Gastrocnemius medialis (tissue), 4 donors: ENCODE results near the gene PDIA6. TPM values are rescaled to one million over a fixed set of nuclear protein-coding genes. Genes with fewer than 3 reads are reported as not detected.

Source experiments
- ATAC-seq, 2 donors: fragments of 150-250 bp; one replicate each; pipeline ENCODE4 v1.9.1; 2016
- DNase-seq, 2 donors: peaks; one replicate each; pipeline ENCODE4 v3.0.0-alpha.2; 2019
- H3K27ac ChIP-seq, 4 donors: fragments of 200-600 bp; sonication (generic); 1 replicate in 1 of 4; 2 replicates in 3 of 4; pipeline ENCODE4 v1.5.1; 2016 to 2018; ENCODE audit warnings: mild to moderate bottlenecking in 2 of 4, moderate library complexity in 1 of 4
- H3K27me3 ChIP-seq, 3 donors: fragments of 200-600 bp; sonication (generic) in 2 of 3; 1 replicate in 1 of 3; 2 replicates in 2 of 3; pipeline versions ENCODE4 v1.5.1 to v1.6.0; 2016 to 2019; ENCODE audit warnings: mild to moderate bottlenecking in 1 of 3, moderate library complexity in 1 of 3
- H3K36me3 ChIP-seq, 2 donors: fragments of 200-600 bp; sonication (generic) in 1 of 2; one replicate each; pipeline ENCODE4 v1.5.1; 2017 to 2018
- H3K4me1 ChIP-seq, 2 donors: fragments of 200-600 bp; sonication (generic) in 1 of 2; one replicate each; pipeline ENCODE4 v1.5.1; 2016 to 2017; ENCODE audit warnings: mild to moderate bottlenecking in 2 of 2
- H3K4me3 ChIP-seq, 4 donors: fragments of 200-600 bp; sonication (generic) in 3 of 4; 1 replicate in 1 of 4; 2 replicates in 3 of 4; pipeline ENCODE4 v1.5.1; 2016 to 2019; ENCODE audit warnings: mild to moderate bottlenecking in 2 of 4
- H3K9me3 ChIP-seq, 3 donors: fragments of 200-600 bp; sonication (generic) in 2 of 3; 1 replicate in 1 of 3; 2 replicates in 2 of 3; pipeline ENCODE4 v1.5.1; 2016 to 2019
- CTCF ChIP-seq, 5 experiments: fragments of 450-650 bp in 3 of 5; fragments of 200-600 bp in 2 of 5; sonication (generic) in 2 of 5; IDR thresholded peaks in 4 of 5; conservative IDR thresholded peaks in 1 of 5; 1 replicate in 4 of 5; 2 replicates in 1 of 5; pipeline ENCODE4 v1.5.1; 2016 to 2019; ENCODE audit warnings: antibody characterized with exemption in 5 of 5, mild to moderate bottlenecking in 3 of 5, moderate library complexity in 3 of 5
- POLR2A ChIP-seq, 2 donors: fragments of 450-650 bp; IDR thresholded peaks; one replicate each; pipeline ENCODE4 v1.6.1; 2017; ENCODE audit warnings: antibody characterized with exemption in 2 of 2, mild to moderate bottlenecking in 2 of 2, moderate library complexity in 2 of 2
- in situ Hi-C, 4 donors: fragments of 200-750 bp; cut with MboI; loops; one replicate each; pipeline versions ENCODE4 v1.15.0 to v1.8.0; 2017; ENCODE audit warnings: low sequenced_read_pairs in 4 of 4
- intact Hi-C: fragments of 100-400 bp; cut with DNase I; formaldehyde crosslinking; loops from one replicate; pipeline ENCODE4 v1.15.1; 2023; ENCODE audit warnings: low total_unique reads
- total RNA-seq, 4 donors: library from RNA; depleted of rRNA; stranded (reverse); fragments of >200 nt; gene quantifications; one replicate each; pipeline versions ENCODE4 v1.1.0 to v1.2.3, GENCODE V29; 2016

The PDIA6 gene
- total RNA-seq, 4 donors from 2014 or later, result 32.0 to 72.4 (median 54.2) TPM

DNA sequence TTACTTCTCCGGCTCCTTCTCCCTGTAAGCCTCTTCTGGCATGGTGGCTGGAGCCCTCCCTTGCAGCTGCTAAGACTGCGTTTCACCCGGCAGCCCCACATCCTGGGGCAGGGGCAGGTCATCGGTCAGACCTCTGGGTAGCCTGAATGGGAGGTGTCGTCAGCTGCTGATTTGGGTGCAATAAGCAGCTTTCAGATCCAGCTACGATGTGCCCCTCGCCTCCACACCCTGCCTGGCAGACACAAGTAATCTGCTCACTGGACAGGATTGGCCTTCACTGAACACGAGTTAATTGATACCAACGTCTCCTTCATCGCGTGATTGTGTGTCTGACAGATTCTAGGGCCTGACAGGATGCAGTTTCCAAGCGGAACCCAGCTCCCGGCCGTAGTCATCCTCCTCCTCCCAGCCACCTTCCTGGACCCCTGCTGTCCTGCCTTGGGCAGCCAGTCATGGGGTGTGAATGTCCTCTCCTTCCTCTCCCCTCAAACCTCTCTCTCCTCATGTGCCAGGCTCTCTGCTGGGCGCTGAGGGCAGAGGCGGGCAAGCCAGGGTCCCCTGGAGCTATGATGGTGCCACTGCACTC lies 18.9 kb upstream of the PDIA6 start:
- Histone ChIP-seq H3K27ac (no peak overlapping the region), H3K4me3 (no peak overlapping the region), H3K9me3 (no peaks in the 10 kb centered on the region), H3K27me3 (peaks cover 0 to 9% (median 5%) of the 10 kb centered on the region in 3 donors), H3K36me3 (no peaks in the 10 kb centered on the region), H3K4me1 (peaks cover 0 to 4% of the 10 kb centered on the region in 2 donors)
- DNase-seq (no peak), ATAC-seq (no peak)
- in situ Hi-C loops, result loop anchor here in 2 of 4 donors (5.0 to 25.0 kb wide), 4 partner anchors 296 to 731 kb away; no protein-coding TSS in a partner anchor
- intact Hi-C loops, result no loop called here
- TF ChIP-seq POLR2A (IDR thresholded peaks at IDR 0.05) (no peak), CTCF (IDR thresholded peaks at IDR 0.05 in 4 of 5, conservative IDR thresholded peaks at IDR 0.05 in 1 of 5) (no peak)

DNA sequence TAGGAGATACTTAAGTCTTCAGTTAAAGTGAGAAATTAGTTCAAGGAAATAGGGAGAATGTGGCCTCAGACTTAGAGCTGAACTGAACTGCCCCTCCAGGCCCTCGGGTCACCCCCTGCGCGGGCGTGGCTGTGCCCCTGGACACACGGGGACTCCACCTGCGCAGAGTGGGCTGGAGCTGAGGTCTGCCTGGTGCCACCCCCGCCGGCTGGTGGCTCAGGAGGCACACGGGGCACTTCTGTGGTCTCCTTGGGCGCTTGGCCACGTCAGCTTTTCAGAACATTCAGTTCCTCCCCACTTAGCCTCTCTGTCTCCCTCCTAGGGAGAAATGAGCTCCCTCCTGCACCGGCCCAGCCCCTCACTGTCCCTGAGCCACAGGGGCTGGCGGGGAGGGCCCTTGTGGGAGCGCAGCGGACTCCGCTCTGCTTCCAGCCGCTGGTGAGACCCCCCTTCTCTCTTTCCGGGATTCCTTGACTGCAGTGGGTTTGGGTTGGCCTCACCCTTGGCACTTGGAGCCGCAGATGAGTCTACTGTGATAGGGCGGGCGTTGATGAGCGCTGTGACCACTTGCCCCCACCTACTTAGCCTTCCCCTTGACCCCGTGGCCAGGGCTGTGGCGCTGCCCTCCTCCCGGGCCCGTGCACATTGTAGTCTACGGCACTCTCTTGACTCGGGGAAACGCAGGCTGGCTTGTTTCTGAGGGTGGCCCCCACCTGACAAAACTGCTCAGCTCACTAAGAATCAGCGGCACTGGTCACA lies 18.2 kb upstream of the PDIA6 start:
- H3K4me3 ChIP-seq, result no peak overlapping the region
- TF ChIP-seq POLR2A (IDR thresholded peaks at IDR 0.05), result no peak
- TF ChIP-seq CTCF (IDR thresholded peaks at IDR 0.05 in 4 of 5, conservative IDR thresholded peaks at IDR 0.05 in 1 of 5), result no peak
- DNase-seq (no peak), ATAC-seq (no peak)
- intact Hi-C loops (no loop called here), in situ Hi-C loops (loop anchor here in 2 of 4 donors (5.0 to 25.0 kb wide), 4 partner anchors 296 to 731 kb away; no protein-coding TSS in a partner anchor)
- H3K9me3 ChIP-seq, result no peaks in the 10 kb centered on the region
- no peaks in the 10 kb centered on the region for H3K36me3 ChIP-seq
- H3K27me3 ChIP-seq, result peaks cover 0 to 9% (median 5%) of the 10 kb centered on the region in 3 donors
- H3K27ac ChIP-seq, result no peak overlapping the region
- peaks cover 0 to 4% of the 10 kb centered on the region in 2 donors for H3K4me1 ChIP-seq

DNA sequence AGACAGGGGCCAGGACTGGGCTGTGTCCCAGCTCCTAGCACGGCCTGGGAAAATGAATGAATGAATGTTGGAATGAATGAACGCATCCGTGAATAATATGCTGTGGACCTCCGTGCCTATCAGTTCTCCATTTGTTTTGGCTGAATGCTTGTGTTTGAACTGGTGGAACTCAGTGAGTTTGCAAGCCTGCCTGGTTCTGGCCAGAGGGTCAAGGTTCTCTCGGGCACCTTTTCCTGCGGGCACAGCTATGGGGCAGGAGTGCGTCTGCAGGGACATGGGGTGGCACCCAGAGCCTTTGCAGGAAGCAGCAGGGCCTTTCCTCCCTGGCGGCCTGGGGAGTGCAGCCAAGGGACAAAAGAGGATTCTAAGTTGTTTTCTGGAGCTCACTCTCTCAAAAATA lies 17.6 kb upstream of the PDIA6 start:
- Histone ChIP-seq H3K4me3 (no peak overlapping the region), H3K27me3 (peaks cover 0 to 9% (median 5%) of the 10 kb centered on the region in 3 donors), H3K9me3 (no peaks in the 10 kb centered on the region), H3K4me1 (peaks cover 0 to 1% of the 10 kb centered on the region in 2 donors), H3K27ac (no peak overlapping the region), H3K36me3 (no peaks in the 10 kb centered on the region)
- DNase-seq (no peak), ATAC-seq (no peak)
- TF ChIP-seq POLR2A (IDR thresholded peaks at IDR 0.05), result no peak
- TF ChIP-seq CTCF (IDR thresholded peaks at IDR 0.05 in 4 of 5, conservative IDR thresholded peaks at IDR 0.05 in 1 of 5), result no peak
- in situ Hi-C loops (loop anchor here in 2 of 4 donors (5.0 to 25.0 kb wide), 4 partner anchors 297 to 732 kb away; no protein-coding TSS in a partner anchor), intact Hi-C loops (no loop called here)

DNA sequence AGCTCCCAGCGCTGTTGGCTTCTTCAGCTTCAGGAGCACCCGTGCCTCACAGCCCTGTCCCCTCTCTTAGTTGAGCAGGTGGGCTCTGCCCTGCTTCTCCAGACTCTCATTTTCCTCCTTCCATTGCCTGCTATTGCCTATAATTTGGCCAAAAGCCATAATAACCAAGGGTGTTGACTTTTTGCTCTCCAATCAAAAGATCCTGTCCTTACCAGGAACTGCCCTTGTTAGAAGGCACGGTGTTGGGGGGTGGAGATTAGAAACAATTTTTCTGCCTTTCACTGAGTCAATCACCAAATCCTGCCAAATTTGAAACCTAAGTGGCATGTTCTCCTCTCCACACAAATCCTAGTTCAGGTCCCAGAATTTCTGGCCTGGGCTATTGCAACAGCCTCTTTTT lies 16.7 kb upstream of the PDIA6 start:
- Histone ChIP-seq H3K4me1 (no peaks in the 10 kb centered on the region), H3K27ac (no peak overlapping the region), H3K4me3 (no peak overlapping the region), H3K9me3 (no peaks in the 10 kb centered on the region), H3K27me3 (peaks cover 0 to 9% (median 5%) of the 10 kb centered on the region in 3 donors), H3K36me3 (no peaks in the 10 kb centered on the region)
- ATAC-seq (no peak), DNase-seq (no peak)
- in situ Hi-C loops (loop anchor here in 2 of 4 donors (25.0 kb wide), 3 partner anchors 583 to 733 kb away; no protein-coding TSS in a partner anchor), intact Hi-C loops (no loop called here)
- TF ChIP-seq POLR2A (IDR thresholded peaks at IDR 0.05), result no peak
- no peak for TF ChIP-seq CTCF (IDR thresholded peaks at IDR 0.05 in 4 of 5, conservative IDR thresholded peaks at IDR 0.05 in 1 of 5)
